ENCODE results near the gene RAB5IF.
"Not testable (repeated sequence)": the region's sequence is repeated elsewhere in the genome, so short reads cannot be mapped to it uniquely, and the experiment has no call there.

The RAB5IF gene

DNA sequence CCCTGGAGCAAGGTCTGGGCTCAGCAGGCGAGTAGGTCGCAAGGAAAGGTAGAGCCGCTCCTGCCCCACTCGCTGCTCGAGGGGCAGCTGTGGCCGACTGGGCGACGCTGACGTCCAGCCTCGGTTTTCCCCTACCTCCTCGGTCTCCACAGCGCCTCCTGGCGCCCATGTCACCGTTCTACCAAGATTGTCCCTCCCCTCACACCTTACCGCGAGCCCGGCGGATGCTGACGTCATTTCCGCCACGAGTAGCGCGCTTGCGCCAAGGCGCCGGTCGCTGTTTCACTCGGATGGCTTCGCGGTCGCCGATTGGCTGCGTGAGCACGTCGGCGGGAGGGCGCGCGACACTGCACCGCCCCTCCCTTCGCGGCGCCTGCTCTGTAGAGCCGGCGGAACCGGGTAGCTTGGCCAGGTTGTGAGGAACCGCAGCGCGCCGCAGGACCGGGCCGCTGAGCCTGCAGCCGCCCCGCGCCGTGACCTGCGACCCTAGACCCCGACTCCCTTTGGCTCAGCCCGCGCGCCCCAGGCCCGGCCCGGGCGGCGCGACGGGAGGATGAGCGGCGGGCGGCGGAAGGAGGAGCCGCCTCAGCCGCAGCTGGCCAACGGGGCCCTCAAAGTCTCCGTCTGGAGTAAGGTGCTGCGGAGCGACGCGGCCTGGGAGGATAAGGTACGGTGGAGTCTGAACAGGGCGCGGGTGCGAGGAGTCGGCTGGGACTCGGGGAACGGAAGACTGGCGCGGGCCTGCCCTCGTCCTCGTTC lies at the start of gene RAB5IF:
Gene RAB5IF (plus strand): TSS at position 381 of the 759 bp plus-strand sequence. CDS start 173 bp downstream, at position 554.
- peak; percentile 93 for DNase-seq (ENCODE audit: low read depth)

DNA sequence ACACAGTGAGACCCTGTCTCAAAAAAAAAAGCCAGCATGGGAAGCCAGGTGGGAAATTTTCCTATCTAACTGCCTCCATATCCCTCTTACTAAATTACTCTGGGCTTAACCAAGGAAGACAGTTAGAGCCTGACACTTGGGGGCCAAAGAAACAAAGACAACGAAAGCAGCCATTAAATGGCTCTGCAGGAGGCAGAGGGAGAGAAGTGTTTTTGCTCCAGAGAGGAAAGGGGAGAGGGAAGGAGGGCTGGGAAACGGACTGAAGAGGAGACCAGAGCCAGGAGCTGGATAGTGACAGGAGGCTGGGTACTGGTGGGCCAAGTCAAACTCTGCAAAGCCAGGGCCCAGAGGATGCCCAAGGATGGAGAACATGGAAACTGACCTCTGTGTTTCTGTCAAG lies 42.9 kb upstream of the RAB5IF start:
- DNase-seq (ENCODE audit: low read depth) = no peak

DNA sequence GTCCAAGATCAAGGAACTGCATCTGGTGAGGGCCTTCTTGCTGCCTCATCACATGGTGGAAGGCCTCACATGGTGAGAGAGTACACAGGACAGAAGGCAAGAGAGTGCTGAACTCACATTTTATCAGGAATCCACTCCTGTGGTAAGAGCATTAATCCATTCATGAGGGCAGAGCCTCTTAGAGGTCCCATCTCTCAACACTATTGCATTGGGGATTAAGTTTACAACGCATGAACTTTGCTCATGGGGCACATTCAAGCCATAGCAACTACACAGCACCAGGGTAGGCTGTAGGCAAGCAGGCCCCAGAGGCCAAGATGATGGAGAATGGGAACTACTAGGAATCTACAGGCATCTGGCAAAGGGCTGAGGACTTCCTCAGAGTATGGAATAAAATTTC lies 42.2 kb upstream of the RAB5IF start:
- no peak for DNase-seq (ENCODE audit: low read depth)

DNA sequence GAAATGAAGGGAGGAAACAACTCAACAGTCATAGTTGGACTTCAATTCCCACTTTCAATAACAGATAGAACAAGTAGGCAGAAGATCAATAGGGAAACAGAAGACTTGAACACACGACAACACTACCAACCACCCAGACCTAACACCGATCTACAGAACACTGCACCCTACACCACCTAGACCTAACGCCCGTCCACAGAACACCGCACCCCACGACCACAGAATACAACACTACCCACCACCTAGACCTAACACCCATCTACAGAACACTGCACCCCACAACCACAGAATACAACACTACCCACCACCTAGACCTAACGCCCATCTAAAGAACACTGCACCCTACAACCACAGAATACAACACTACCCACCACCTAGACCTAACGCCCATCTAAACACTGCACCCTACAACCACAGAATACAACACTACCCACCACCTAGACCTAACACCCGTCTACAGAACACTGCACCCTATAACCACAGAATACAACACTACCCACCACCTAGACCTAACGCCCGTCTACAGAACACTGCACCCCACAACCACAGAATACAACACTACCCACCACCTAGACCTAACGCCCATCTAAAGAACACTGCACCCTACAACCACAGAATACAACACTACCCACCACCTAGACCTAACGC lies 41.4 kb upstream of the RAB5IF start:
- not testable (repeated sequence) for DNase-seq (ENCODE audit: low read depth)

- DNase-seq (ENCODE audit: low read depth) = not testable (repeated sequence)
These were observed 40.9 kb upstream of the RAB5IF start for GRCh38 chr20:36564726-36565121.

GRCh38 chr20:36565520-36565919 lies 40.1 kb upstream of the RAB5IF start:
- no peak for DNase-seq (ENCODE audit: low read depth)

- DNase-seq (ENCODE audit: low read depth) = no peak
These were observed 35.6 kb upstream of the RAB5IF start for GRCh38 chr20:36569847-36570429.

- no peak for DNase-seq (ENCODE audit: low read depth)
These were observed 33.7 kb upstream of the RAB5IF start for GRCh38 chr20:36571564-36572504.

GRCh38 chr20:36572701-36573102 lies 32.9 kb upstream of the RAB5IF start:
- DNase-seq (ENCODE audit: low read depth) = no peak

- DNase-seq (ENCODE audit: low read depth) = no peak
These were observed 32.3 kb upstream of the RAB5IF start, which contains the start of gene TGIF2 for GRCh38 chr20:36573103-36573797. TGIF2 (plus strand) TSS chr20:36573597; CDS start chr20:36578775, 5,178 bp downstream.

- DNase-seq (ENCODE audit: low read depth) = no peak
These were observed 31.7 kb upstream of the RAB5IF start for GRCh38 chr20:36573798-36574365.

- no peak for DNase-seq (ENCODE audit: low read depth)
These were observed 31.0 kb upstream of the RAB5IF start for GRCh38 chr20:36574366-36575135.

- DNase-seq (ENCODE audit: low read depth) = no peak
These were observed 29.5 kb upstream of the RAB5IF start for GRCh38 chr20:36576081-36576445.

GRCh38 chr20:36578356-36579041 lies 27.1 kb upstream of the RAB5IF start:
- no peak for DNase-seq (ENCODE audit: low read depth)

GRCh38 chr20:36579996-36580545 lies 25.5 kb upstream of the RAB5IF start:
- no peak for DNase-seq (ENCODE audit: low read depth)

DNA sequence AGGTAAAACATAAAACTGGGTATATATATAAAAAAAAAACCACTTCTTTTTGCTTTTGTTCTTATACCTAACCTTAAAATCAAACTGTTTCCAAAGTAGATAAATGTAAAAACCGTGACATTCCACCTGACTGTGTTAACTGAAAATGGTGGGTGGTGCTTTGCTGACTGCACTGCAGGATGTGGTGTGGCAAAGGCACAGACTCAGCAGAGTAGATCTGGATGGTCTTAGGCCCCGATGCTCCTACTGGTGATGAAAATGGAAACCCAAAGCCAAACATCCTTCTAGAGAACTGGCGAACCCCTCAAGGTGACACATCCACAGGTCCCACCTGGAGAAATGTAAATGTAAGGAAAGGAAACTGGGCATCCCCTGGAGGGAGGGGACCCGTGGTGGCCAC lies 23.3 kb upstream of the RAB5IF start:
- no peak for DNase-seq (ENCODE audit: low read depth)

GRCh38 chr20:36582821-36583220 lies 22.8 kb upstream of the RAB5IF start:
- DNase-seq (ENCODE audit: low read depth) = no peak

DNA sequence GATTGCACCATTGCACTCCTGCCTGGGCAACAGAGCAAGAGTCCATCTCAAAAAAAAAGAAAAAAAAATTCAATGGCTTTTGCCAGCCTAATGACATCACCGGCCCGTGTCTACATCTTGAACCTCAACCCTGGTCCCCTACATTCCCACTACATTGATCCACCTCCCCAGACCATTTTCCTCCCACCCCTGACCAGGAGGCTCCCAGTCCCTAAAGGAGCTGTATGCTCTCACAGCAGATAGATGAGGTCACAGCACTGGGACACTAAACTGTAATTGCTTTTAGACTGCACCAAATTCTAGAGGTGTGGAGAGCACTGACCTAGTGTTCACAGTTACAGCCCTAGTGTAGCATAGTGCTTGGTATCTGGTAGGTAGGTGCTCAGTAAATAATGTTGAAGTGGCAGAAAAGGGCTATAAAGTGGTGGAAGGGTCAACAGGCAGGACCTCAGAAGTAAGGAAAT lies 21.5 kb upstream of the RAB5IF start:
- DNase-seq (ENCODE audit: low read depth) = no peak

GRCh38 chr20:36585410-36586125 lies 20.0 kb upstream of the RAB5IF start:
- no peak for DNase-seq (ENCODE audit: low read depth)
